ENCODE results near the gene PDE11A.

DNA sequence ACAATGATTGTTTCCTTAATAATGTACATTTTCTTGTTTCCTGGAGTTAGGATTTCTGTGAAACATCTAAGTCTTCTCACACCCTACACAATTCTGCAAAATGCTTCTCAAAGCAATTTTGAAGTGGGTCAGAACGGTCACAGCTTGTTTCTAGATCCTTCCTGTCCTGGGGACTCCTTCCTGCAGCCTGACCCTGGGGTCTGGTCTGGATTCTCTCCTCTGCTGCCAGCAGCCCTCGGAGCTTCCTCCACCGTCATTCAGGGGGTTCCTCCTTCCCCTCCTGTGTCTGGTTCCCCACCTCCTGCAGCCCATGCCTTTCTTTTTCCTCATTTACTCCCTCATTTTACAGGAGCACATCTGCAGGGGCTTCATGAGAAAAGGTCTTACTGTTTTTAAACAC, 357.9 kb downstream of the PDE11A start:
- TF ChIP-seq, protein P1, sequence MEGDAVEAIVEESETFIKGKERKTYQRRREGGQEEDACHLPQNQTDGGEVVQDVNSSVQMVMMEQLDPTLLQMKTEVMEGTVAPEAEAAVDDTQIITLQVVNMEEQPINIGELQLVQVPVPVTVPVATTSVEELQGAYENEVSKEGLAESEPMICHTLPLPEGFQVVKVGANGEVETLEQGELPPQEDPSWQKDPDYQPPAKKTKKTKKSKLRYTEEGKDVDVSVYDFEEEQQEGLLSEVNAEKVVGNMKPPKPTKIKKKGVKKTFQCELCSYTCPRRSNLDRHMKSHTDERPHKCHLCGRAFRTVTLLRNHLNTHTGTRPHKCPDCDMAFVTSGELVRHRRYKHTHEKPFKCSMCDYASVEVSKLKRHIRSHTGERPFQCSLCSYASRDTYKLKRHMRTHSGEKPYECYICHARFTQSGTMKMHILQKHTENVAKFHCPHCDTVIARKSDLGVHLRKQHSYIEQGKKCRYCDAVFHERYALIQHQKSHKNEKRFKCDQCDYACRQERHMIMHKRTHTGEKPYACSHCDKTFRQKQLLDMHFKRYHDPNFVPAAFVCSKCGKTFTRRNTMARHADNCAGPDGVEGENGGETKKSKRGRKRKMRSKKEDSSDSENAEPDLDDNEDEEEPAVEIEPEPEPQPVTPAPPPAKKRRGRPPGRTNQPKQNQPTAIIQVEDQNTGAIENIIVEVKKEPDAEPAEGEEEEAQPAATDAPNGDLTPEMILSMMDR (IDR thresholded peaks at IDR 0.05): no peak
- no peak for TF ChIP-seq EP300 (IDR thresholded peaks at IDR 0.05)
